CD4-positive, alpha-beta T cell treated with Interleukin-4 for 1 hour (primary cell): ENCODE data around the gene TUBB6.
A peak's percentile ranks its signal among the peaks of the same experiment; 100 is the strongest.

Experiments used
- DNase-seq, 2 donors: peaks; one replicate each; pipeline ENCODE4 v3.0.0-alpha.2; 2020 to 2022

The TUBB6 gene

GRCh38 chr18:12315911-12316310 is 7.9 kb downstream of the TUBB6 start:
- no peak for DNase-seq

- DNase-seq: peak in 1 of 2 donors; percentile 23
Observed at GRCh38 chr18:12317664-12318333, 9.8 kb downstream of the TUBB6 start.

GRCh38 chr18:12318334-12318697 is 10.3 kb downstream of the TUBB6 start:
- DNase-seq: no peak

- no peak for DNase-seq
Observed at GRCh38 chr18:12318857-12319256, 10.8 kb downstream of the TUBB6 start.

GRCh38 chr18:12321333-12321732 is 13.3 kb downstream of the TUBB6 start:
- no peak for DNase-seq

GRCh38 chr18:12324991-12325725 is 17.1 kb downstream of the TUBB6 start:
- DNase-seq: no peak

- DNase-seq: no peak
Observed at GRCh38 chr18:12325726-12326245, 17.7 kb downstream of the TUBB6 start.

- no peak for DNase-seq
Observed at GRCh38 chr18:12326711-12327460, 18.8 kb downstream of the TUBB6 start.

- DNase-seq: peak; percentile 65 to 73
Observed at GRCh38 chr18:12327510-12328178, 19.6 kb downstream of the TUBB6 start.

GRCh38 chr18:12328179-12328823 is 20.3 kb downstream of the TUBB6 start:
- no peak for DNase-seq

GRCh38 chr18:12329125-12329698 is 21.2 kb downstream of the TUBB6 start:
- DNase-seq: no peak

GRCh38 chr18:12330766-12331165 is 22.7 kb downstream of the TUBB6 start:
- no peak for DNase-seq

- no peak for DNase-seq
Observed at GRCh38 chr18:12333506-12334290, 25.7 kb downstream of the TUBB6 start.

GRCh38 chr18:12334366-12334808 is 26.3 kb downstream of the TUBB6 start:
- DNase-seq: no peak

- DNase-seq: no peak
Observed at GRCh38 chr18:12334863-12335262, 26.8 kb downstream of the TUBB6 start.

GRCh38 chr18:12335503-12335902 is 27.5 kb downstream of the TUBB6 start:
- no peak for DNase-seq

GRCh38 chr18:12336171-12336613 is 28.2 kb downstream of the TUBB6 start:
- no peak for DNase-seq

- no peak for DNase-seq
Observed at GRCh38 chr18:12336887-12337286, 28.8 kb downstream of the TUBB6 start.

GRCh38 chr18:12338382-12338781 is 30.3 kb downstream of the TUBB6 start:
- DNase-seq: no peak

- DNase-seq: no peak
Observed at GRCh38 chr18:12340945-12341660, 33.1 kb downstream of the TUBB6 start.
